ENCODE data around the gene AHRR.
"Not testable (repeated sequence)": the region's sequence is repeated elsewhere in the genome, so short reads cannot be mapped to it uniquely, and the experiment has no call there.

GRCh38 chr5:402219-402614 is 80.7 kb downstream of the AHRR start:
- TF ChIP-seq, protein P1, sequence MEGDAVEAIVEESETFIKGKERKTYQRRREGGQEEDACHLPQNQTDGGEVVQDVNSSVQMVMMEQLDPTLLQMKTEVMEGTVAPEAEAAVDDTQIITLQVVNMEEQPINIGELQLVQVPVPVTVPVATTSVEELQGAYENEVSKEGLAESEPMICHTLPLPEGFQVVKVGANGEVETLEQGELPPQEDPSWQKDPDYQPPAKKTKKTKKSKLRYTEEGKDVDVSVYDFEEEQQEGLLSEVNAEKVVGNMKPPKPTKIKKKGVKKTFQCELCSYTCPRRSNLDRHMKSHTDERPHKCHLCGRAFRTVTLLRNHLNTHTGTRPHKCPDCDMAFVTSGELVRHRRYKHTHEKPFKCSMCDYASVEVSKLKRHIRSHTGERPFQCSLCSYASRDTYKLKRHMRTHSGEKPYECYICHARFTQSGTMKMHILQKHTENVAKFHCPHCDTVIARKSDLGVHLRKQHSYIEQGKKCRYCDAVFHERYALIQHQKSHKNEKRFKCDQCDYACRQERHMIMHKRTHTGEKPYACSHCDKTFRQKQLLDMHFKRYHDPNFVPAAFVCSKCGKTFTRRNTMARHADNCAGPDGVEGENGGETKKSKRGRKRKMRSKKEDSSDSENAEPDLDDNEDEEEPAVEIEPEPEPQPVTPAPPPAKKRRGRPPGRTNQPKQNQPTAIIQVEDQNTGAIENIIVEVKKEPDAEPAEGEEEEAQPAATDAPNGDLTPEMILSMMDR (conservative IDR thresholded peaks at IDR 0.05 in 1 of 2, IDR thresholded peaks at IDR 0.05 in 1 of 2; ENCODE audit: low read depth in 1 of 2, low read length in 2 of 2) = not testable (repeated sequence)
- TF ChIP-seq EZH2 (IDR thresholded peaks at IDR 0.05; ENCODE audit: low read length, missing control alignments) = not testable (repeated sequence)

All from fibroblast of lung (primary cell).